ENCODE results near the gene EXOSC7.
A peak's percentile ranks its signal among the peaks of the same experiment; 100 is the strongest.

GRCh38 chr3:45037720-45038455 is 61.8 kb downstream of the EXOSC7 start:
- TF ChIP-seq CTCF (IDR thresholded peaks at IDR 0.05), result peak; percentile 98
- no peak for TF ChIP-seq ZFX (IDR thresholded peaks at IDR 0.05; ENCODE audit: borderline replicate concordance)
